SK-N-SH (cell line): Measurements from ENCODE around the gene MCC. TPM values are rescaled to one million over a fixed set of nuclear protein-coding genes. Genes with fewer than 3 reads are reported as not detected.

Experiments
- CTCF ChIA-PET: fragments of 300-600, 350-600 bp; formaldehyde crosslinking; extraction: SDS; loops from one replicate; lab custom pipeline; 2021; lab: Yijun Ruan, JAX
- POLR2A ChIA-PET: fragments of 350-600 bp; sonication (Branson Sonifier 250); formaldehyde crosslinking; extraction: SDS; loops from one replicate; lab custom pipeline; 2020; ENCODE audit warnings: antibody characterized with exemption, inconsistent platforms; lab: Yijun Ruan, JAX
- DNase-seq: peaks from one replicate; pipeline ENCODE4 v3.0.0; 2012
- H2AFZ ChIP-seq: fragments of 200-600 bp; sonication (generic); 2 replicates; pipeline ENCODE4 v1.8.1; 2016; ENCODE audit warnings: antibody characterized with exemption, mild to moderate bottlenecking, low read depth
- H3F3A ChIP-seq: fragments of 200-600 bp; sonication (generic); replicated peaks from 2 replicates; pipeline ENCODE3; 2016; ENCODE audit warnings: antibody characterized with exemption, mild to moderate bottlenecking; ENCODE audit not compliant: insufficient read depth
- H3K27ac ChIP-seq, 2 experiments: fragments of 200-500 bp in 1 of 2; fragments of 200-600 bp in 1 of 2; sonication (Bioruptor generic) in 1 of 2; sonication (generic), shearing (Covaris generic) in 1 of 2; 2 replicates each; pipeline versions ENCODE4 v1.5.1 to v1.6.1; 2014 to 2016; ENCODE audit warnings: low read depth in 2 of 2, inconsistent platforms in 1 of 2, low read length in 1 of 2, mild to moderate bottlenecking in 1 of 2, mixed read lengths in 1 of 2
- H3K27me3 ChIP-seq: fragments of 200-600 bp; sonication (generic), shearing (Covaris generic); 2 replicates; pipeline ENCODE4 v1.6.1; 2016; ENCODE audit warnings: mixed run types; ENCODE audit not compliant: insufficient read depth
- H3K36me3 ChIP-seq, 2 experiments: fragments of 200-500 bp in 1 of 2; fragments of 200-600 bp in 1 of 2; sonication (Bioruptor generic) in 1 of 2; sonication (generic) in 1 of 2; replicated peaks in 1 of 2; 2 replicates each; pipeline versions ENCODE3 to v1.5.1; 2014 to 2016; ENCODE audit warnings: low read length in 1 of 2, mild to moderate bottlenecking in 1 of 2; ENCODE audit not compliant: insufficient read depth in 2 of 2, control insufficient read depth in 1 of 2
- H3K4me1 ChIP-seq, 2 experiments: fragments of 200-500 bp in 1 of 2; fragments of 200-600 bp in 1 of 2; sonication (Bioruptor generic) in 1 of 2; sonication (generic), shearing (Covaris generic) in 1 of 2; 2 replicates each; pipeline versions ENCODE4 v1.5.1 to v1.6.1; 2014 to 2016; ENCODE audit warnings: low read depth in 1 of 2, low read length in 1 of 2, mixed run types in 1 of 2; ENCODE audit not compliant: insufficient read depth in 2 of 2, control insufficient read depth in 1 of 2
- H3K4me2 ChIP-seq: fragments of 200-600 bp; sonication (generic), shearing (Covaris generic); 2 replicates; pipeline ENCODE4 v1.6.1; 2017; ENCODE audit warnings: mixed run types
- H3K4me3 ChIP-seq, 2 experiments: fragments of 200-500 bp in 1 of 2; fragments of 200-600 bp in 1 of 2; sonication (Bioruptor generic) in 1 of 2; sonication (generic), shearing (Covaris generic) in 1 of 2; 2 replicates each; pipeline versions ENCODE4 v1.5.1 to v1.8.1; 2014 to 2016; ENCODE audit warnings: low read depth in 2 of 2, inconsistent platforms in 1 of 2, low read length in 1 of 2, mild to moderate bottlenecking in 1 of 2, mixed read lengths in 1 of 2, moderate library complexity in 1 of 2
- H3K79me2 ChIP-seq: fragments of 200-600 bp; sonication (generic); 2 replicates; pipeline ENCODE4 v1.8.1; 2017; ENCODE audit warnings: mild to moderate bottlenecking; ENCODE audit not compliant: insufficient read depth
- H3K9ac ChIP-seq: fragments of 200-600 bp; sonication (generic); 2 replicates; pipeline ENCODE4 v1.6.1; 2017; ENCODE audit warnings: mixed run types
- H3K9me2 ChIP-seq: fragments of 200-600 bp; sonication (generic); 2 replicates; pipeline ENCODE4 v1.6.1; 2017; ENCODE audit warnings: mixed run types
- H3K9me3 ChIP-seq: fragments of 200-600 bp; sonication (generic); 2 replicates; pipeline ENCODE4 v1.6.1; 2017; ENCODE audit warnings: mixed run types, mild to moderate bottlenecking, moderate library complexity
- H4K20me1 ChIP-seq: fragments of 200-600 bp; sonication (generic); 2 replicates; pipeline ENCODE4 v1.6.1; 2017; ENCODE audit warnings: mild to moderate bottlenecking, mixed run types; ENCODE audit not compliant: insufficient read depth
- CHD2 ChIP-seq: fragments of 150-350 bp; IDR thresholded peaks from 2 replicates; pipeline ENCODE4 v1.6.1; 2018; ENCODE audit warnings: low read length; ENCODE audit not compliant: partially characterized antibody
- CTCF ChIP-seq: fragments of 200-600 bp; sonication (generic); IDR thresholded peaks from 2 replicates; pipeline ENCODE4 v1.6.1; 2017; ENCODE audit warnings: antibody characterized with exemption, mild to moderate bottlenecking, moderate library complexity
- ELF1 ChIP-seq: IDR thresholded peaks from 2 replicates; pipeline ENCODE4 v1.4.0; 2012
- EP300 ChIP-seq, 2 experiments: IDR thresholded peaks; 2 replicates each; pipeline versions ENCODE4 v1.4.0 to v1.6.1; 2012; ENCODE audit warnings: borderline replicate concordance in 1 of 2, low read depth in 1 of 2, low read length in 1 of 2
- FOSL2 ChIP-seq: IDR thresholded peaks from 2 replicates; pipeline ENCODE4 v1.4.0; 2012; ENCODE audit warnings: low read depth, mild to moderate bottlenecking, moderate library complexity, borderline replicate concordance
- FOXM1 ChIP-seq: IDR thresholded peaks from 2 replicates; pipeline ENCODE4 v1.4.0; 2012; ENCODE audit warnings: low read depth, mild to moderate bottlenecking
- GABPA ChIP-seq: IDR thresholded peaks from 2 replicates; pipeline ENCODE4 v1.4.0; 2012; ENCODE audit warnings: low read depth, mild to moderate bottlenecking
- GATA2 ChIP-seq: sonication (generic); formaldehyde crosslinking; IDR thresholded peaks from 2 replicates; pipeline ENCODE4 v1.5.0; 2020; ENCODE audit warnings: mild to moderate bottlenecking, missing genetic modification reagents
- IRF3 ChIP-seq: fragments of 150-350 bp; IDR thresholded peaks from 2 replicates; pipeline ENCODE4 v1.6.1; 2016; ENCODE audit warnings: mild to moderate bottlenecking, low read depth, low read length
- MAX ChIP-seq: IDR thresholded peaks from 2 replicates; pipeline ENCODE4 v1.4.0; 2012; ENCODE audit warnings: low read depth
- MEF2A ChIP-seq: IDR thresholded peaks from 2 replicates; pipeline ENCODE4 v1.4.0; 2012; ENCODE audit warnings: low read depth, borderline replicate concordance
- NFIC ChIP-seq: IDR thresholded peaks from 2 replicates; pipeline ENCODE4 v1.4.0; 2012; ENCODE audit warnings: borderline replicate concordance
- NRF1 ChIP-seq: IDR thresholded peaks from 2 replicates; pipeline ENCODE4 v1.6.1; 2012; ENCODE audit warnings: low read depth, mild to moderate bottlenecking, low read length
- PBX3 ChIP-seq: IDR thresholded peaks from 2 replicates; pipeline ENCODE4; 2012
- RAD21 ChIP-seq: IDR thresholded peaks from 2 replicates; pipeline ENCODE4 v1.6.1; 2012; ENCODE audit warnings: mild to moderate bottlenecking, low read length
- RFX5 ChIP-seq: IDR thresholded peaks from 2 replicates; pipeline ENCODE4 v1.6.1; 2012; ENCODE audit warnings: mild to moderate bottlenecking, improper control_type of control experiment, low read length
- RXRA ChIP-seq: IDR thresholded peaks from 2 replicates; pipeline ENCODE4 v1.4.0; 2012; ENCODE audit warnings: low read depth, mild to moderate bottlenecking, borderline replicate concordance
- SMC3 ChIP-seq: IDR thresholded peaks from 2 replicates; pipeline ENCODE4 v1.6.1; 2012; ENCODE audit warnings: low read depth, low read length, improper control_type of control experiment
- TEAD4 ChIP-seq: IDR thresholded peaks from 2 replicates; pipeline ENCODE4 v1.4.0; 2012; ENCODE audit warnings: mild to moderate bottlenecking, borderline replicate concordance; ENCODE audit not compliant: insufficient read depth
- USF1 ChIP-seq: IDR thresholded peaks from 2 replicates; pipeline ENCODE4 v1.4.0; 2012; ENCODE audit warnings: low read depth, borderline replicate concordance
- USF2 ChIP-seq: fragments of 150-350 bp; IDR thresholded peaks from 2 replicates; pipeline ENCODE4 v1.6.1; 2017; ENCODE audit warnings: antibody characterized with exemption, low read length, low read depth, borderline replicate concordance
- WGBS: methylation state at CpG from one replicate; pipeline ENCODE4 v1.1.6; 2017; ENCODE audit warnings: low lambda C conversion rate; 5-methylcytosine and 5-hydroxymethylcytosine counted together
- polyA plus RNA-seq, 3 experiments: library from polyadenylated mRNA; depleted of rRNA; stranded (reverse); fragments of >200 nt; gene quantifications; 2 replicates each; pipeline ENCODE4 v1.2.3, GENCODE V29; 2012

Gene MCC
- polyA plus RNA-seq, 1 of the 3 experiments (the other 2 are of a cell fraction) = 3.6 TPM

- H3K27ac ChIP-seq = peak overlapping the region in 1 of 2 experiments; percentile 76; a peak in 2 of 4 replicates
- peak; percentile 33 for DNase-seq
- peaks cover 0 to 44% of the 10 kb centered on the region in 2 experiments; a peak in 2 of 4 replicates for H3K4me1 ChIP-seq
- H3K36me3 ChIP-seq = no peaks in the 10 kb centered on the region
- H3K4me2 ChIP-seq = no peak overlapping the region
- POLR2A ChIA-PET = no interaction called here
- no peaks in the 10 kb centered on the region for H3K9me2 ChIP-seq
- TF ChIP-seq EP300 (IDR thresholded peaks at IDR 0.05; ENCODE audit: borderline replicate concordance in 1 of 2, low read depth in 1 of 2, low read length in 1 of 2) (peak in 1 of 2 experiments; percentile 37; a peak in 1 of 4 replicates), CTCF (no peak), RXRA (no peak), FOXM1 (no peak), GATA2 (CRISPR knock-in tag) (peak; percentile 15; the same call in 1 of the 2 replicates), CHD2 (peak; percentile 44)
- TF ChIP-seq, all 33 proteins: peak for 3
- no peaks in the 10 kb centered on the region for H3F3A ChIP-seq
- no peaks in the 10 kb centered on the region for H4K20me1 ChIP-seq
- no peak overlapping the region for H2AFZ ChIP-seq
- no peaks in the 10 kb centered on the region for H3K79me2 ChIP-seq
- no peak overlapping the region for H3K9ac ChIP-seq
- no peak overlapping the region for H3K4me3 ChIP-seq
- H3K27me3 ChIP-seq = no peaks in the 10 kb centered on the region
- no peaks in the 10 kb centered on the region for H3K9me3 ChIP-seq
- CTCF ChIA-PET = no interaction called here
Observed at GRCh38 chr5:113179156-113179555, 309.1 kb downstream of the MCC start.

- Histone ChIP-seq H3K4me3 (no peak overlapping the region), H3K27me3 (no peaks in the 10 kb centered on the region), H3F3A (no peaks in the 10 kb centered on the region), H3K79me2 (no peaks in the 10 kb centered on the region), H3K4me1 (peaks cover 0 to 38% of the 10 kb centered on the region in 2 experiments; a peak in 2 of 4 replicates), H4K20me1 (no peaks in the 10 kb centered on the region), H3K9ac (no peak overlapping the region), H3K27ac (peak overlapping the region in 1 of 2 experiments; percentile 76; a peak in 2 of 4 replicates), H3K9me3 (no peaks in the 10 kb centered on the region), H3K4me2 (no peak overlapping the region), H3K9me2 (no peaks in the 10 kb centered on the region), H3K36me3 (no peaks in the 10 kb centered on the region), H2AFZ (no peak overlapping the region)
- WGBS = 65% methylated on average over 6 of the region's 6 CpGs
- POLR2A ChIA-PET = no interaction called here
- CTCF ChIA-PET = interaction anchor here (0.6 to 1.6 kb wide), 3 partner anchors 18 to 116 kb away, joined by 3 to 4 read pairs (median 3); no protein-coding TSS in a partner anchor
- DNase-seq = no peak
- TF ChIP-seq EP300 (IDR thresholded peaks at IDR 0.05; ENCODE audit: borderline replicate concordance in 1 of 2, low read depth in 1 of 2, low read length in 1 of 2) (no peak), GABPA (no peak), CHD2 (no peak), RFX5 (no peak), FOSL2 (no peak), RXRA (no peak), ELF1 (no peak), RAD21 (no peak), MAX (no peak), USF1 (no peak), USF2 (no peak), PBX3 (no peak), MEF2A (no peak), NFIC (no peak), NRF1 (no peak), IRF3 (no peak), SMC3 (no peak), TEAD4 (no peak)
Observed at GRCh38 chr5:113178073-113178779, 310.0 kb downstream of the MCC start.
